Muscle layer of duodenum (tissue), 2 donors: ENCODE measurements around the gene PLPPR1.

Experiments used
- H3K27ac ChIP-seq: one replicate; pipeline ENCODE4 v1.7.0; 2013; ENCODE audit warnings: mild to moderate bottlenecking, low read length
- H3K27me3 ChIP-seq: one replicate; pipeline ENCODE4 v1.7.0; 2013; ENCODE audit warnings: low read depth, mild to moderate bottlenecking, control low read depth, low read length
- H3K36me3 ChIP-seq, 2 donors: one replicate each; pipeline ENCODE4 v1.7.0; 2013; ENCODE audit warnings: low read length in 2 of 2, control low read depth in 1 of 2, mild to moderate bottlenecking in 1 of 2; ENCODE audit not compliant: insufficient read depth in 2 of 2, control insufficient read depth in 1 of 2
- H3K4me1 ChIP-seq, 2 donors: one replicate each; pipeline ENCODE4 v1.7.0; 2013; ENCODE audit warnings: low read length in 2 of 2, mild to moderate bottlenecking in 2 of 2, control low read depth in 1 of 2, moderate library complexity in 1 of 2; ENCODE audit not compliant: insufficient read depth in 2 of 2, control insufficient read depth in 1 of 2
- H3K4me3 ChIP-seq, 2 donors: one replicate each; pipeline ENCODE4 v1.7.0; 2013; ENCODE audit warnings: low read length in 2 of 2, low read depth in 1 of 2, mild to moderate bottlenecking in 1 of 2
- H3K9me3 ChIP-seq, 2 donors: one replicate each; pipeline ENCODE4 v1.7.0; 2013; ENCODE audit warnings: low read length in 2 of 2, control low read depth in 1 of 2, mild to moderate bottlenecking in 1 of 2; ENCODE audit not compliant: control insufficient read depth in 1 of 2
- donor health status: healthy.

The PLPPR1 gene

GRCh38 chr9:101353683-101354082, 325.2 kb downstream of the PLPPR1 start:
- H3K36me3 ChIP-seq, result no peaks in the 10 kb centered on the region
- no peak overlapping the region for H3K27ac ChIP-seq
- H3K27me3 ChIP-seq, result no peaks in the 10 kb centered on the region
- no peak overlapping the region for H3K4me3 ChIP-seq
- no peaks in the 10 kb centered on the region for H3K4me1 ChIP-seq
- no peaks in the 10 kb centered on the region for H3K9me3 ChIP-seq

- Histone ChIP-seq H3K27me3 (no peaks in the 10 kb centered on the region), H3K4me3 (no peak overlapping the region), H3K9me3 (no peaks in the 10 kb centered on the region), H3K36me3 (no peaks in the 10 kb centered on the region), H3K4me1 (no peaks in the 10 kb centered on the region), H3K27ac (no peak overlapping the region)
These were observed 325.7 kb downstream of the PLPPR1 start for GRCh38 chr9:101354143-101354764.

GRCh38 chr9:101354765-101355708, 326.5 kb downstream of the PLPPR1 start:
- Histone ChIP-seq H3K9me3 (no peaks in the 10 kb centered on the region), H3K4me1 (no peaks in the 10 kb centered on the region), H3K4me3 (no peak overlapping the region), H3K36me3 (no peaks in the 10 kb centered on the region), H3K27ac (no peak overlapping the region), H3K27me3 (no peaks in the 10 kb centered on the region)

- H3K27me3 ChIP-seq, result no peaks in the 10 kb centered on the region
- no peaks in the 10 kb centered on the region for H3K4me1 ChIP-seq
- no peaks in the 10 kb centered on the region for H3K36me3 ChIP-seq
- H3K9me3 ChIP-seq, result no peaks in the 10 kb centered on the region
- H3K4me3 ChIP-seq, result no peak overlapping the region
- H3K27ac ChIP-seq, result no peak overlapping the region
These were observed 328.1 kb downstream of the PLPPR1 start for GRCh38 chr9:101356619-101357018.

- Histone ChIP-seq H3K27ac (no peak overlapping the region), H3K9me3 (no peaks in the 10 kb centered on the region), H3K27me3 (no peaks in the 10 kb centered on the region), H3K36me3 (no peaks in the 10 kb centered on the region), H3K4me1 (no peaks in the 10 kb centered on the region), H3K4me3 (no peak overlapping the region)
These were observed 331.2 kb downstream of the PLPPR1 start for GRCh38 chr9:101359679-101360078.

GRCh38 chr9:101360647-101361046, 332.1 kb downstream of the PLPPR1 start:
- Histone ChIP-seq H3K27me3 (no peaks in the 10 kb centered on the region), H3K27ac (no peak overlapping the region), H3K36me3 (no peaks in the 10 kb centered on the region), H3K4me1 (no peaks in the 10 kb centered on the region), H3K4me3 (no peak overlapping the region), H3K9me3 (no peaks in the 10 kb centered on the region)

GRCh38 chr9:101362450-101362849, 333.9 kb downstream of the PLPPR1 start:
- Histone ChIP-seq H3K27me3 (no peaks in the 10 kb centered on the region), H3K36me3 (no peaks in the 10 kb centered on the region), H3K4me1 (no peaks in the 10 kb centered on the region), H3K27ac (no peak overlapping the region), H3K9me3 (no peaks in the 10 kb centered on the region), H3K4me3 (no peak overlapping the region)

- Histone ChIP-seq H3K4me3 (no peak overlapping the region), H3K27me3 (no peaks in the 10 kb centered on the region), H3K9me3 (no peaks in the 10 kb centered on the region), H3K4me1 (no peaks in the 10 kb centered on the region), H3K27ac (no peak overlapping the region), H3K36me3 (no peaks in the 10 kb centered on the region)
These were observed 336.7 kb downstream of the PLPPR1 start for GRCh38 chr9:101365181-101365580.

GRCh38 chr9:101366038-101366756, 337.7 kb downstream of the PLPPR1 start:
- no peaks in the 10 kb centered on the region for H3K27me3 ChIP-seq
- no peaks in the 10 kb centered on the region for H3K9me3 ChIP-seq
- no peaks in the 10 kb centered on the region for H3K36me3 ChIP-seq
- H3K4me3 ChIP-seq, result no peak overlapping the region
- H3K27ac ChIP-seq, result no peak overlapping the region
- no peaks in the 10 kb centered on the region for H3K4me1 ChIP-seq

GRCh38 chr9:101367323-101367722, 338.8 kb downstream of the PLPPR1 start:
- Histone ChIP-seq H3K36me3 (no peaks in the 10 kb centered on the region), H3K27me3 (no peaks in the 10 kb centered on the region), H3K27ac (no peak overlapping the region), H3K9me3 (no peaks in the 10 kb centered on the region), H3K4me1 (no peaks in the 10 kb centered on the region), H3K4me3 (no peak overlapping the region)

- Histone ChIP-seq H3K27ac (no peak overlapping the region), H3K9me3 (no peaks in the 10 kb centered on the region), H3K4me3 (no peak overlapping the region), H3K4me1 (no peaks in the 10 kb centered on the region), H3K36me3 (no peaks in the 10 kb centered on the region), H3K27me3 (no peaks in the 10 kb centered on the region)
These were observed 340.8 kb downstream of the PLPPR1 start for GRCh38 chr9:101369286-101369685.
